Measurements from ENCODE around the gene SPATA3.

Gene SPATA3

GRCh38 chr2:231029563-231029962, 33.6 kb downstream of the SPATA3 start:
- DNase-seq (ENCODE audit: low spot score) = no peak

GRCh38 chr2:231030725-231031124, 34.8 kb downstream of the SPATA3 start:
- DNase-seq (ENCODE audit: low spot score) = no peak

GRCh38 chr2:231032575-231033140, 36.7 kb downstream of the SPATA3 start:
- DNase-seq (ENCODE audit: low spot score) = no peak

- no peak for DNase-seq (ENCODE audit: low spot score)
Observed at GRCh38 chr2:231033147-231034132, 37.5 kb downstream of the SPATA3 start.

GRCh38 chr2:231034291-231034882, 38.5 kb downstream of the SPATA3 start:
- no peak for DNase-seq (ENCODE audit: low spot score)

GRCh38 chr2:231036131-231036530, 40.2 kb downstream of the SPATA3 start:
- DNase-seq (ENCODE audit: low spot score) = no peak

- no peak for DNase-seq (ENCODE audit: low spot score)
Observed at GRCh38 chr2:231036578-231037106, 40.7 kb downstream of the SPATA3 start.

- peak; percentile 55 for DNase-seq (ENCODE audit: low spot score)
Observed at GRCh38 chr2:231037202-231037730, 41.3 kb downstream of the SPATA3 start, which contains the start of gene C2orf72. Gene C2orf72, plus strand, starts transcription at chr2:231037523. Its CDS starts 43 bp downstream, at chr2:231037566.

- peak; percentile 55 for DNase-seq (ENCODE audit: low spot score)
Observed at GRCh38 chr2:231037731-231038482, 42.0 kb downstream of the SPATA3 start.

- no peak for DNase-seq (ENCODE audit: low spot score)
Observed at GRCh38 chr2:231038483-231039293, 42.8 kb downstream of the SPATA3 start.

- no peak for DNase-seq (ENCODE audit: low spot score)
Observed at GRCh38 chr2:231039294-231039664, 43.4 kb downstream of the SPATA3 start.

- no peak for DNase-seq (ENCODE audit: low spot score)
Observed at GRCh38 chr2:231039821-231040364, 44.0 kb downstream of the SPATA3 start.

- DNase-seq (ENCODE audit: low spot score) = no peak
Observed at GRCh38 chr2:231041061-231041689, 45.3 kb downstream of the SPATA3 start.

- DNase-seq (ENCODE audit: low spot score) = no peak
Observed at GRCh38 chr2:231043796-231044195, 47.9 kb downstream of the SPATA3 start.

GRCh38 chr2:231046916-231047273, 51.0 kb downstream of the SPATA3 start:
- no peak for DNase-seq (ENCODE audit: low spot score)

- DNase-seq (ENCODE audit: low spot score) = no peak
Observed at GRCh38 chr2:231047274-231047922, 51.5 kb downstream of the SPATA3 start.

- DNase-seq (ENCODE audit: low spot score) = no peak
Observed at GRCh38 chr2:231047923-231048915, 52.3 kb downstream of the SPATA3 start.

Data from AG20443 (cell line).